A549 (cell line): ENCODE results near the gene TMEM63C. TPM values are rescaled to one million over a fixed set of nuclear protein-coding genes. Genes with fewer than 3 reads are reported as not detected.
A peak's percentile ranks its signal among the peaks of the same experiment; 100 is the strongest.

Source experiments
- ATAC-seq, 2 experiments: fragments of 200-7000 bp in 1 of 2; fragments of >200 bp in 1 of 2; cut with Nextera tagmentation in 1 of 2; cut with Tn5 transposase in 1 of 2; 3 replicates each; pipeline versions ENCODE4 v1.8.0 to v1.9.1; 2018 to 2020; ENCODE audit warnings: mild to moderate bottlenecking in 1 of 2, moderate library complexity in 1 of 2
- CTCF ChIA-PET: fragments of 300-600 bp; sonication (Branson Sonifier 250); formaldehyde crosslinking; extraction: SDS; loops from one replicate; lab custom pipeline; 2021; ENCODE audit warnings: antibody characterized with exemption, inconsistent platforms; lab: Yijun Ruan, JAX
- POLR2A ChIA-PET: fragments of 350-600 bp; formaldehyde crosslinking; extraction: SDS; loops from one replicate; lab custom pipeline; 2021; ENCODE audit warnings: antibody characterized with exemption, inconsistent platforms; lab: Yijun Ruan, JAX
- DNase-seq, 2 experiments: peaks; one replicate each; pipeline versions ENCODE4 v3.0.0 to v3.0.0-alpha.2; 2011 to 2016; ENCODE audit warnings: low read depth in 1 of 2, low spot score in 1 of 2
- FAIRE-seq: peaks from 2 replicates; lab custom pipeline; 2011; peaks lifted over from hg19 to GRCh38; lab: Jason Lieb, UNC
- H3K27ac ChIP-seq, 2 experiments: fragments of >200 bp; sonication (Bioruptor Twin); formaldehyde crosslinking; 3 replicates each; pipeline ENCODE4 v1.5.1; 2016 to 2017
- H3K4me1 ChIP-seq: fragments of >200 bp; sonication (Bioruptor Twin); formaldehyde crosslinking; 3 replicates; pipeline ENCODE4 v1.6.1; 2016
- H3K4me2 ChIP-seq: fragments of >200 bp; sonication (Bioruptor Twin); formaldehyde crosslinking; 3 replicates; pipeline ENCODE4 v1.6.1; 2016
- H3K4me3 ChIP-seq: fragments of >200 bp; sonication (Bioruptor Twin); formaldehyde crosslinking; 3 replicates; pipeline ENCODE4 v1.5.1; 2016
- H3K9me3 ChIP-seq: fragments of >200 bp; sonication (Bioruptor Twin); formaldehyde crosslinking; 3 replicates; pipeline ENCODE4 v1.6.1; 2016
- CBX8 ChIP-seq: fragments of 200-600 bp; sonication (generic); IDR thresholded peaks from 2 replicates; pipeline ENCODE4 v1.6.1; 2016
- CEBPB ChIP-seq, 2 experiments: fragments of >200 bp in 1 of 2; sonication (Bioruptor Twin) in 1 of 2; formaldehyde crosslinking in 1 of 2; IDR thresholded peaks; 2 replicates each; pipeline ENCODE4 v1.6.1; 2012 to 2016
- CHD2 ChIP-seq: fragments of 150-350 bp; IDR thresholded peaks from 2 replicates; pipeline ENCODE4 v1.6.1; 2014; ENCODE audit warnings: low read length; ENCODE audit not compliant: partially characterized antibody
- EHMT2 ChIP-seq: fragments of 200-600 bp; sonication (generic); IDR thresholded peaks from 2 replicates; pipeline ENCODE4 v1.6.1; 2016; ENCODE audit warnings: antibody characterized with exemption, low read depth, mild to moderate bottlenecking, moderate library complexity
- EP300 ChIP-seq, 2 experiments: fragments of >200 bp; sonication (Bioruptor Twin); formaldehyde crosslinking; IDR thresholded peaks; 2 replicates in 1 of 2; 3 replicates in 1 of 2; pipeline ENCODE4 v1.6.1; 2016 to 2017
- ESRRA ChIP-seq: fragments of 150-350 bp; IDR thresholded peaks from 2 replicates; pipeline ENCODE4 v1.6.1; 2014; ENCODE audit warnings: mild to moderate bottlenecking, low read length, borderline replicate concordance
- HOXB5 ChIP-seq: fragments of 250-450 bp; sonication (Bioruptor Pico); IDR thresholded peaks from 2 replicates; pipeline ENCODE4 v1.5.0; 2020; ENCODE audit warnings: mild to moderate bottlenecking, moderate library complexity
- JUN ChIP-seq, 2 experiments: fragments of >200 bp; sonication (Bioruptor Twin); formaldehyde crosslinking; IDR thresholded peaks; 2 replicates in 1 of 2; 3 replicates in 1 of 2; pipeline ENCODE4 v1.6.1; 2016 to 2017
- JUNB ChIP-seq: fragments of >200 bp; sonication (Bioruptor Twin); formaldehyde crosslinking; IDR thresholded peaks from 2 replicates; pipeline ENCODE4 v1.6.1; 2016
- NR3C1 ChIP-seq: fragments of >200 bp; sonication (Bioruptor Twin); formaldehyde crosslinking; IDR thresholded peaks from 3 replicates; pipeline ENCODE4 v1.6.1; 2017
- PHF8 ChIP-seq: fragments of 200-600 bp; sonication (generic); IDR thresholded peaks from 2 replicates; pipeline ENCODE4 v1.6.1; 2016; ENCODE audit warnings: low read depth, mild to moderate bottlenecking, antibody characterized with exemption, moderate library complexity, borderline replicate concordance
- POLR2A ChIP-seq: IDR thresholded peaks from 2 replicates; pipeline ENCODE4 v1.6.1; 2012; ENCODE audit warnings: mild to moderate bottlenecking, low read length
- RAD21 ChIP-seq, 2 experiments: fragments of >200 bp in 1 of 2; sonication (Bioruptor Twin) in 1 of 2; formaldehyde crosslinking in 1 of 2; IDR thresholded peaks in 1 of 2; conservative IDR thresholded peaks in 1 of 2; 2 replicates in 1 of 2; 3 replicates in 1 of 2; pipeline ENCODE4 v1.6.1; 2012 to 2018; ENCODE audit warnings: inconsistent platforms in 1 of 2
- RARB ChIP-seq: fragments of 250-450 bp; sonication (Bioruptor Pico); IDR thresholded peaks from 2 replicates; pipeline ENCODE4 v1.8.0; 2021; ENCODE audit warnings: mild to moderate bottlenecking, moderate library complexity
- RCOR1 ChIP-seq: fragments of 150-350 bp; IDR thresholded peaks from 2 replicates; pipeline ENCODE4 v1.6.1; 2014; ENCODE audit warnings: antibody characterized with exemption, low read length, low read depth
- RFX5 ChIP-seq: fragments of 450-650 bp; IDR thresholded peaks from 2 replicates; pipeline ENCODE4 v1.7.1; 2014; ENCODE audit warnings: antibody characterized with exemption, mild to moderate bottlenecking, moderate library complexity
- SMC3 ChIP-seq: fragments of >200 bp; sonication (Bioruptor Twin); formaldehyde crosslinking; IDR thresholded peaks from 3 replicates; pipeline ENCODE4 v1.6.1; 2018; ENCODE audit warnings: inconsistent platforms
- WGBS: methylation state at CpG from one replicate; pipeline ENCODE4 v1.1.6; 2017; ENCODE audit errors: missing lambda C conversion rate; 5-methylcytosine and 5-hydroxymethylcytosine counted together
- polyA plus RNA-seq, 4 experiments: library from polyadenylated mRNA; depleted of rRNA in 3 of 4; stranded (reverse); fragments of >200 nt; fragmentation: RNase III in 1 of 4; extraction: RNeasy Plus Mini Kit Qiagen cat#74134 plus additional on column Dnase treatment in 1 of 4; gene quantifications; 2 replicates in 3 of 4; 3 replicates in 1 of 4; pipeline ENCODE4 v1.2.3, GENCODE V29; 2011 to 2017
- TF ChIP-seq, protein P1 (sequence below): fragments of 450-650 bp; IDR thresholded peaks from 2 replicates; pipeline ENCODE4 v1.6.1; 2014; ENCODE audit warnings: antibody characterized with exemption
- TF ChIP-seq, protein P2 (sequence below): fragments of >200 bp; sonication (Bioruptor Twin); formaldehyde crosslinking; IDR thresholded peaks from 3 replicates; pipeline ENCODE4 v1.5.1; 2016

TMEM63C gene
- polyA plus RNA-seq, 2 of the 4 experiments (the other 2 are of a cell fraction): 0.43 to 0.57 TPM

DNA sequence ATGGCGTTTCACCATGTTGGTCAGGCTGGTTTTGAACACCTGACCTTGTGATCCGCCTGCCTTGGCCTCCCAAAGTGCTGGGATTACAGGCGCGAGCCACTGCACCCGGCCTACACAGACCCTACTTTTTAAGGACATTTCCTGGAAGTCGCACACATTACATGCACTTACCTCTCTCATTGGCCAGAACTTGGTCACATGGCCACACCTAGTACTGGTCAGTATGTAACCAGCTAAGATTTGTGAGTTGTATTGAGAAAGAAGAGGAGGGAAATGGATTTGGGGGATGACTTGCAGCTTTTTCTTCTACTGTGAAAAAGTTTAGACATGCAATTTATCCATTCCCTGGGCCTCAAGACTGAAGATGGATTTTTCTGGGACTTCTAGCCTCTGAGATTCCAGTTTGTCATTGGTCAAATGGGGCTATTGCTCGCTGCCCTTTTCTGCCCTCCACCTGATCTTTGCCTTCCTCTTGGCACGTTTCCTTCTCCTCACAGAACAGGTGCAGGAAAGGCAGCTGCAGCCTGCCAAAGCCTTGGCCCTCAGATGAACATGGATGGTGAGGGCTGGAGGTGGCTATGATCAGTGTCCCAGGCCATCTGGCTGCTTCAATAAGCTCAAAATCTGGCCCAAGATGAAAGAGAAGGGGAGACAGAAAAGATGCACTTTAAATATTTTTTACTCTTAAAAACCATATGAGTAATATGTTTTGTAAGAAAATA is 32.9 kb upstream of the TMEM63C start:
- ATAC-seq (peak in 1 of 2 experiments; percentile 32; a peak in 2 of 6 replicates), DNase-seq (peak in 1 of 2 experiments; percentile 37), FAIRE-seq (no peak)
- TF ChIP-seq JUN (IDR thresholded peaks at IDR 0.05) (no peak), JUNB (no peak), HOXB5 (CRISPR knock-in tag) (no peak), CEBPB (IDR thresholded peaks at IDR 0.05) (no peak)
- TF ChIP-seq, protein P1, sequence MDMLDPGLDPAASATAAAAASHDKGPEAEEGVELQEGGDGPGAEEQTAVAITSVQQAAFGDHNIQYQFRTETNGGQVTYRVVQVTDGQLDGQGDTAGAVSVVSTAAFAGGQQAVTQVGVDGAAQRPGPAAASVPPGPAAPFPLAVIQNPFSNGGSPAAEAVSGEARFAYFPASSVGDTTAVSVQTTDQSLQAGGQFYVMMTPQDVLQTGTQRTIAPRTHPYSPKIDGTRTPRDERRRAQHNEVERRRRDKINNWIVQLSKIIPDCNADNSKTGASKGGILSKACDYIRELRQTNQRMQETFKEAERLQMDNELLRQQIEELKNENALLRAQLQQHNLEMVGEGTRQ: peak; percentile 52
- WGBS: 55% methylated on average over 8 of the region's 8 CpGs
- no peaks in the 10 kb centered on the region for H3K4me1 ChIP-seq
- no peak overlapping the region for H3K4me3 ChIP-seq
- POLR2A ChIA-PET: interaction anchor here (1.2 kb wide), 1 partner anchor 172 kb away, joined by 5 read pairs; the partner anchor contains the start of genes GSTZ1 and POMT2
- CTCF ChIA-PET: interaction anchor here (0.6 to 7.3 kb wide), 13 partner anchors 8 to 280 kb away, joined by 3 to 89 read pairs (median 5); partner anchors contain the start of gene ZDHHC22
- H3K9me3 ChIP-seq: no peaks in the 10 kb centered on the region
- H3K27ac ChIP-seq: no peak overlapping the region
- H3K4me2 ChIP-seq: no peak overlapping the region

DNA sequence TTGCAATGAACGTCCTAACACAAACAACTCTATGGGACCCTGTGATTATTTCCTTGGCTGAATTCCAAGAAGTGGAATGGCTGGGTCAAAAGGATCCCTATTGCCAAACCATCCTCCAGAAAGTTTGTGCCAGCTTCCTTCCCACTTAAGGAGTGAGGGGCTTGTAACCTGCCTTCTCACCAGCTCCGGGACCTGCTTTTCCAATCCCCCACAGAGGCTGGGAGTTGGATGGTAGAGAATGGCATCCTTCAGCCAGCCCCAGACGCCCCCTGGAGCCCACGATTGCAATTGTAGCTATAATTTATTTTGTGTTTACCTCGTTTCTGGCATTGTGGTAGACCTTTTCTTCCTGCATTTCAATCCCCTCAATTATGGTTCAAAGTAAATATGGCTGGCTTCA is 30.4 kb upstream of the TMEM63C start:
- DNase-seq: peak; percentile 25 to 55
- no peaks in the 10 kb centered on the region for H3K4me1 ChIP-seq
- TF ChIP-seq RFX5 (no peak), RCOR1 (no peak), POLR2A (no peak), NR3C1 (no peak), SMC3 (peak; percentile 45; the same call in 2 of the 3 replicates), RARB (no peak), RAD21 (conservative IDR thresholded peaks at IDR 0.05 in 1 of 2, IDR thresholded peaks at IDR 0.05 in 1 of 2) (peak; percentile 44 to 48; a peak in 3 of 5 replicates), EP300 (IDR thresholded peaks at IDR 0.05) (no peak), PHF8 (no peak), CHD2 (no peak)
- TF ChIP-seq, protein P1: no peak
- TF ChIP-seq, protein P2, sequence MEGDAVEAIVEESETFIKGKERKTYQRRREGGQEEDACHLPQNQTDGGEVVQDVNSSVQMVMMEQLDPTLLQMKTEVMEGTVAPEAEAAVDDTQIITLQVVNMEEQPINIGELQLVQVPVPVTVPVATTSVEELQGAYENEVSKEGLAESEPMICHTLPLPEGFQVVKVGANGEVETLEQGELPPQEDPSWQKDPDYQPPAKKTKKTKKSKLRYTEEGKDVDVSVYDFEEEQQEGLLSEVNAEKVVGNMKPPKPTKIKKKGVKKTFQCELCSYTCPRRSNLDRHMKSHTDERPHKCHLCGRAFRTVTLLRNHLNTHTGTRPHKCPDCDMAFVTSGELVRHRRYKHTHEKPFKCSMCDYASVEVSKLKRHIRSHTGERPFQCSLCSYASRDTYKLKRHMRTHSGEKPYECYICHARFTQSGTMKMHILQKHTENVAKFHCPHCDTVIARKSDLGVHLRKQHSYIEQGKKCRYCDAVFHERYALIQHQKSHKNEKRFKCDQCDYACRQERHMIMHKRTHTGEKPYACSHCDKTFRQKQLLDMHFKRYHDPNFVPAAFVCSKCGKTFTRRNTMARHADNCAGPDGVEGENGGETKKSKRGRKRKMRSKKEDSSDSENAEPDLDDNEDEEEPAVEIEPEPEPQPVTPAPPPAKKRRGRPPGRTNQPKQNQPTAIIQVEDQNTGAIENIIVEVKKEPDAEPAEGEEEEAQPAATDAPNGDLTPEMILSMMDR: peak; percentile 51

DNA sequence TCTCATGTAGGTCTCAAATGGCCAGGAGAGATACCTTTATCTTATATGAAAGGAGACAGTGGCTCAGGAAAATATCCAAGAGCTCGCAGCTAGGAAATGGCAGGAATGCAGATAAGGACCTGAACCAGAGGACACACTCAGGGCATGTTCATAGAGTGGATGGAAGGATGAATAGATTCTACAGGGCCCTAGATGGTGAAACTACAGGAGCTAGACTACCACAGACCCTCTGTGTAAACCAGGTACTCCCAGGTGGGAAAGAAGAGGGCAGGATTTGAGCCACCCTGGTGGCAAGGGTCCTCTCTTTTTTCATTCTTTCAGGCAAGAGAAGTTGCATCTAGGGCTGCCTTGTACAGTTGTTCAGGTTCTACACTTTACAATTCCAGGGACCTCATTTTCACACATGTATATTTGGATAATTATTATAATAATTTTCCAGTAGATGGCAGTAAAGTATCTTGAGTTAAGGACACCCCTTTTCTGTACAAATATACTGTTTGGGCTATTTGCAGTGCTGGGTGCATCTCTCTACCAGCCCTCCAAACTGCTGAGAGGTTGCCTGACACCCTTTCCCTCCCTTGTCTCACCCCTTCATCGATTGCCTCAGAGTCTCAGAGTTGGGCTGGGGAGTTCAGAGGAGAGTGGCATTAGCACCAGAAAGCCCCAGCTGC is 29.5 kb upstream of the TMEM63C start:
- peak; percentile 42 to 83 for DNase-seq
- 0% methylated on average over 2 of the region's 2 CpGs for WGBS

More for the DNA sequence above, 30.4 kb upstream of the TMEM63C start:
- H3K27ac ChIP-seq: no peak overlapping the region
- no peak overlapping the region for H3K4me2 ChIP-seq
- 3% methylated on average over 5 of the region's 5 CpGs for WGBS
- FAIRE-seq (no peak), ATAC-seq (peak; percentile 61 to 79; a peak in 3 of 6 replicates)
- POLR2A ChIA-PET: interaction anchor here (0.7 to 2.1 kb wide), 3 partner anchors 153 to 170 kb away, joined by 3 to 5 read pairs (median 3); partner anchors contain the start of genes GSTZ1 and POMT2
- H3K9me3 ChIP-seq: no peaks in the 10 kb centered on the region
- CTCF ChIA-PET: interaction anchor here (0.6 to 7.6 kb wide), 46 partner anchors 10 to 827 kb away, joined by 3 to 116 read pairs (median 6); partner anchors contain the start of genes TMEM63C and ZDHHC22
- no peak overlapping the region for H3K4me3 ChIP-seq

More for the DNA sequence above, 29.5 kb upstream of the TMEM63C start:
- peak; percentile 84 to 91; a peak in 5 of 6 replicates for ATAC-seq
- Histone ChIP-seq H3K4me2 (no peak overlapping the region), H3K9me3 (no peaks in the 10 kb centered on the region), H3K4me1 (no peaks in the 10 kb centered on the region), H3K27ac (no peak overlapping the region), H3K4me3 (no peak overlapping the region)
- POLR2A ChIA-PET: interaction anchor here (1.0 to 2.1 kb wide), 2 partner anchors 164 to 169 kb away, joined by 3 to 5 read pairs; partner anchors contain the start of genes GSTZ1 and POMT2
- TF ChIP-seq, protein P2: peak; percentile 68
- TF ChIP-seq RAD21 (conservative IDR thresholded peaks at IDR 0.05 in 1 of 2, IDR thresholded peaks at IDR 0.05 in 1 of 2): peak; percentile 74 to 75
- TF ChIP-seq EHMT2: no peak
- no peak for TF ChIP-seq CBX8
- TF ChIP-seq SMC3: peak; percentile 47; the same call in 1 of the 3 replicates
- TF ChIP-seq ESRRA: no peak
- CTCF ChIA-PET: interaction anchor here (0.6 to 7.6 kb wide), 65 partner anchors 9 to 1446 kb away, joined by 3 to 116 read pairs (median 4); partner anchors contain the start of genes GSTZ1, POMT2, TMEM63C and ZDHHC22
- FAIRE-seq: no peak
